Measurements from ENCODE around the gene LAMP5.

LAMP5 gene

DNA sequence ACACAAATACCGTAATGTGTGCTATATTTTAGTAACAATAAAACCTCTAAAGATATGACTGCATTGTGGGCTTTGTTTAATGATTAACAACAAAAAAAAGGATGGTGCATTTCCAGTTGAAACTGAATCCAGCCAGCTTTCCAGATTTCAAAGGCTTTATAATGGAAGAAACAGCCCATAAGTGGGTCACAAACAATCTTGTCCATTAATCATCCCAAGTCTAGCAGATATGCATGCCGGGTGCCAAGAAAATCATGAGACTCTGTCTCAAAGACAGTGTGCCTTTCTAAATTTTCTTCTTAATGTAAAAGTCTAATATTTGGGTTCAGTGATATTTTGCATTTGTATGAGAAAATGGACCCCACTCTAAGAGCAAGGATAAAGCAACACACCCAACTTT is 20.6 kb upstream of the LAMP5 start:
- no peaks in the 10 kb centered on the region for H3K9me3 Mint-ChIP-seq
- TF ChIP-seq, protein P1, sequence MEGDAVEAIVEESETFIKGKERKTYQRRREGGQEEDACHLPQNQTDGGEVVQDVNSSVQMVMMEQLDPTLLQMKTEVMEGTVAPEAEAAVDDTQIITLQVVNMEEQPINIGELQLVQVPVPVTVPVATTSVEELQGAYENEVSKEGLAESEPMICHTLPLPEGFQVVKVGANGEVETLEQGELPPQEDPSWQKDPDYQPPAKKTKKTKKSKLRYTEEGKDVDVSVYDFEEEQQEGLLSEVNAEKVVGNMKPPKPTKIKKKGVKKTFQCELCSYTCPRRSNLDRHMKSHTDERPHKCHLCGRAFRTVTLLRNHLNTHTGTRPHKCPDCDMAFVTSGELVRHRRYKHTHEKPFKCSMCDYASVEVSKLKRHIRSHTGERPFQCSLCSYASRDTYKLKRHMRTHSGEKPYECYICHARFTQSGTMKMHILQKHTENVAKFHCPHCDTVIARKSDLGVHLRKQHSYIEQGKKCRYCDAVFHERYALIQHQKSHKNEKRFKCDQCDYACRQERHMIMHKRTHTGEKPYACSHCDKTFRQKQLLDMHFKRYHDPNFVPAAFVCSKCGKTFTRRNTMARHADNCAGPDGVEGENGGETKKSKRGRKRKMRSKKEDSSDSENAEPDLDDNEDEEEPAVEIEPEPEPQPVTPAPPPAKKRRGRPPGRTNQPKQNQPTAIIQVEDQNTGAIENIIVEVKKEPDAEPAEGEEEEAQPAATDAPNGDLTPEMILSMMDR (IDR thresholded peaks at IDR 0.05), result no peak
- H3K36me3 Mint-ChIP-seq (ENCODE audit: low read depth), result no peaks in the 10 kb centered on the region
- H3K4me1 Mint-ChIP-seq, result no peaks in the 10 kb centered on the region
- H3K27me3 Mint-ChIP-seq (ENCODE audit: low read depth, poor library complexity), result peaks cover 16% of the 10 kb centered on the region
- no peak overlapping the region for H3K27ac Mint-ChIP-seq
- no peak for DNase-seq
- H3K4me3 Mint-ChIP-seq, result no peak overlapping the region

DNA sequence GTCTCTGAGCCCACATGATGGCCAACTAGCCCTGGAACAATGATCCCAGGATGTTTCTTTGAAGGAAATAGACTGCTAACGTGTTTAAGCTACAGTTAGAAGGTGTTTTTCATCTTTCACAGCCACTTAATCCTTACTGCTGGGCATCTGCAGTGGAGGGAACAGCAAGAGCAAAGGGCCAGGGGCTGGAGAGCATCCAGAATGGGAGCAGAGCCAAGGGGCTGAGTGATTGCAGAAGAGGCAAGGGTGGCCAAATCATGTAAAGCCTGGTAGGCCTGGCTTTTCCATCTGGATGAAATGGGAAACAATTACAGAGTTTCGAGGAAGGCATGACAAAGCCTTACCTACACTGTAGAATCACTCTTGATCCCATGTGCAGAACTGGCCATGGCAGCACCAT is 18.7 kb upstream of the LAMP5 start:
- DNase-seq, result no peak
- TF ChIP-seq, protein P1 (IDR thresholded peaks at IDR 0.05), result no peak
- no peak overlapping the region for H3K27ac Mint-ChIP-seq
- H3K36me3 Mint-ChIP-seq (ENCODE audit: low read depth), result no peaks in the 10 kb centered on the region
- H3K27me3 Mint-ChIP-seq (ENCODE audit: low read depth, poor library complexity), result peaks cover 13% of the 10 kb centered on the region
- no peak overlapping the region for H3K4me3 Mint-ChIP-seq
- H3K9me3 Mint-ChIP-seq, result no peaks in the 10 kb centered on the region
- no peaks in the 10 kb centered on the region for H3K4me1 Mint-ChIP-seq

DNA sequence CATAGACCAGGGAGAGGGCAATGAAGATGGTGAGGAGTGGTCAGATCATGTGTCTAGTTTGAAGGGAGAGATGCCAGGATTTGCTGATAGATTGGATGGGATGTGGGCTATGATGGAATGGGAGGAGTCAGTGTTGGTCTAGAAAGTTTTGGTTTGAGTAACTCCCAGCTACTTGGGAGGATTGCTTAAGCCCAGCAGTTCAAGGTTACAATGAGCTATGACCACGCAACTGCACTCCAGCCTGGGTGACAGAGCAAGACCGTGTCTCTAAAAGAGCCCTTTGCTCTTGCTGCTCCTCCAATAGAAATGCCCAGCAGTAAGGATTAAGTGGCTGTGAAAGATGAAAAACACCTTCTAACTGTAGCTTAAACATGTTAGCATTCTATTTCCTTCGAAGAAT is 18.2 kb upstream of the LAMP5 start:
- Mint-ChIP-seq H3K9me3 (no peaks in the 10 kb centered on the region), H3K27ac (no peak overlapping the region), H3K27me3 (ENCODE audit: low read depth, poor library complexity) (peaks cover 13% of the 10 kb centered on the region), H3K4me1 (no peaks in the 10 kb centered on the region), H3K4me3 (no peak overlapping the region), H3K36me3 (ENCODE audit: low read depth) (no peaks in the 10 kb centered on the region)
- no peak for DNase-seq
- TF ChIP-seq, protein P1 (IDR thresholded peaks at IDR 0.05), result no peak

DNA sequence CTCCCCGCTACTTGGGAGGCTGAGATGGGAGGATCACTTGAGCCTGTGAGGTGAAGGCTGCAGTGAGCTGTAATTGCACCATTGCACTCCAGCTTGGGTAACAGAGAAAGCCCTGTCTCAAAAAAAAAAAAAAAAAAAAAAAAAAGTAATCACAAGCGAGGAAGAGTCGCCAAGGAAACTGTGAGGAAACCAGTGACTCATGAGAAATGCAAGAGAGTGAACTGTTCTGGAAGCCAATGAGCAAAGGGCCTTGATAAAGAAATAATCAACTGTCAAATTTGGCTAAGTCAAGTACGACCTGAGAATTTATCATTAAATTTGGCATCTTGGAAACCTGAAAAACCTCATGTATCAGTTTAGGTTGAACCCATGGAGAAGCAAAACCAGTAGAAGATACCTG is 16.1 kb upstream of the LAMP5 start:
- no peak for DNase-seq
- Mint-ChIP-seq H3K36me3 (ENCODE audit: low read depth) (no peaks in the 10 kb centered on the region), H3K27me3 (ENCODE audit: low read depth, poor library complexity) (peaks cover 26% of the 10 kb centered on the region), H3K27ac (no peak overlapping the region), H3K4me3 (no peak overlapping the region), H3K4me1 (no peaks in the 10 kb centered on the region), H3K9me3 (no peaks in the 10 kb centered on the region)
- TF ChIP-seq, protein P1 (IDR thresholded peaks at IDR 0.05), result no peak

DNA sequence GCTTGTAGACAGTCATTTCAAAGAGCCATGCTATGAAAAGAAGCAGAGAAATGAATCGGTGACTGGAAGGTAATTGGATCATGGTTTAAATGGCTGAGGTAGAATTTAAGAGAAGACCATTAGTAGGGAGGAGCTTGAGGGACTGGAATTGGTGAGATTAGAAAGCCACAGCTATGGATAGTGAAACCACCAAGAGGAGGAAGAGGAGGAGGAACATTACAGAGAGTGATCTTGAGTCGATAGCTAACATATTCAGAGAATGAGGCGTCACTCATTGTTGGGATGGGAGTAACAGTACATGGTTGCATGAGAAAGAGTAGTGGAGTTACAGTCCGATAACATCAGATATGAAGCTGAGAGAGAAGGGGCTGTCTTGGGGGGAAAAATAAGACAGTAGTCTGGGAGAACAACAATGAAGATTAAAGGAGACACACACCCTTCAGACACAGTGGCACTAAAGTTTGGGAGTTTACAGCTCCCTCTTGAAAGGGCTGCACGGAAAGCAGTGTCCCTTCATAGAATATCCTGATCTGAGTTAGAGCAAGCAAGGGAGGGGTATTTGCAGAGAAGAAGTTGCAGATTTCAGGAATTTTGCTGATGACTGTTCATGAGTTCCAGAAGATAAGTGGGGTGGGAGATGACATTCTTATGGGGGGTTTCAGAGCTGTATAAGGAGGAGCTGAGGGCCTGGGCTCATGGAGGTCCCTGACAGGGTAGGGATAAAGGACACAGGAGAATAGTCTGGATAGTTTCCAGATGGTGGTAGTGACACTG is 15.1 kb upstream of the LAMP5 start:
- no peak overlapping the region for H3K4me3 Mint-ChIP-seq
- H3K27me3 Mint-ChIP-seq (ENCODE audit: low read depth, poor library complexity), result peaks cover 31% of the 10 kb centered on the region
- H3K27ac Mint-ChIP-seq, result no peak overlapping the region
- H3K36me3 Mint-ChIP-seq (ENCODE audit: low read depth), result no peaks in the 10 kb centered on the region
- TF ChIP-seq, protein P1 (IDR thresholded peaks at IDR 0.05), result no peak
- no peak for DNase-seq
- no peaks in the 10 kb centered on the region for H3K9me3 Mint-ChIP-seq
- no peaks in the 10 kb centered on the region for H3K4me1 Mint-ChIP-seq

DNA sequence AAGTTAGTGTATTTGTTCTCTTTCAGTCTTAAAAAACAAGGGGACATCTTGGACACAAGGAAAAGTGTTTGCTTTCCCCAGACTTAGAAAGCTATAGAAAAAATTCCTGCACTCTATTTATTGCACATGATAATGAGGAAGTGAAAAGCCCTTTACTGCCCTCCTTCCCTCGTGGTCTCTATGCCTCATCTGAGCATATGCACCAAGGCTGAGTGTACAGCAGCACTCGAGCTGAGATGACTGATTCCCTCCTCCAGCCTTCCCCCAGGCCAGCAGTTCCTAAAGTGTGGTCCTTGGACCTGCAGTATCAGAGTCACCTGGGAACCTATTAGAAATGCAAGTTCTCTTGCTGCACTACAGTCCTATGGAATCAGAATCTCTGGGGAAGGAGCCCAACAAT is 14.3 kb upstream of the LAMP5 start:
- H3K36me3 Mint-ChIP-seq (ENCODE audit: low read depth), result no peaks in the 10 kb centered on the region

More for the DNA sequence above, 14.3 kb upstream of the LAMP5 start:
- H3K9me3 Mint-ChIP-seq, result no peaks in the 10 kb centered on the region
- peaks cover 35% of the 10 kb centered on the region for H3K27me3 Mint-ChIP-seq (ENCODE audit: low read depth, poor library complexity)
- no peak overlapping the region for H3K4me3 Mint-ChIP-seq
- H3K4me1 Mint-ChIP-seq, result no peaks in the 10 kb centered on the region
- H3K27ac Mint-ChIP-seq, result no peak overlapping the region
- TF ChIP-seq, protein P1 (IDR thresholded peaks at IDR 0.05), result no peak
- DNase-seq, result no peak
